Kidney (tissue), 22 donors: ENCODE results near the gene SLC25A36. TPM values are rescaled to one million over a fixed set of nuclear protein-coding genes. Genes with fewer than 3 reads are reported as not detected.

ENCODE experiments used
- DNase-seq, 5 donors: peaks; one replicate each; pipeline ENCODE4 v3.0.0-alpha.2; 2013 to 2020
- FAIRE-seq: peaks from 2 replicates; lab custom pipeline; 2012; peaks lifted over from hg19 to GRCh38; lab: Jason Lieb, UNC
- H3K27ac ChIP-seq, 2 donors: one replicate each; pipeline ENCODE4 v1.7.0; 2013; ENCODE audit warnings: low read depth in 2 of 2, low read length in 2 of 2, inconsistent platforms in 1 of 2
- H3K27me3 ChIP-seq: one replicate; pipeline ENCODE4 v1.7.1; 2013; ENCODE audit warnings: low read length, inconsistent platforms; ENCODE audit not compliant: control insufficient read depth, insufficient read depth
- H3K36me3 ChIP-seq, 3 donors: one replicate each; pipeline versions ENCODE4 v1.7.0 to v1.7.1; 2013; ENCODE audit warnings: low read length in 3 of 3, control low read depth in 1 of 3, inconsistent platforms in 1 of 3; ENCODE audit not compliant: insufficient read depth in 3 of 3, control insufficient read depth in 2 of 3
- H3K4me1 ChIP-seq, 3 donors: one replicate each; pipeline versions ENCODE4 v1.7.0 to v1.7.1; 2013; ENCODE audit warnings: low read length in 3 of 3, inconsistent platforms in 1 of 3, low read depth in 1 of 3; ENCODE audit not compliant: control insufficient read depth in 2 of 3, insufficient read depth in 2 of 3
- H3K4me3 ChIP-seq, 3 donors: one replicate each; pipeline versions ENCODE4 v1.7.0 to v1.8.1; 2013; ENCODE audit warnings: low read length in 3 of 3, control low read depth in 1 of 3, inconsistent platforms in 1 of 3
- H3K9ac ChIP-seq, 3 donors: one replicate each; pipeline versions ENCODE4 v1.7.0 to v1.7.1; 2013; ENCODE audit warnings: low read length in 3 of 3, control low read depth in 1 of 3, inconsistent platforms in 1 of 3
- H3K9me3 ChIP-seq, 3 donors: one replicate each; pipeline versions ENCODE4 v1.7.0 to v1.7.1; 2013; ENCODE audit warnings: low read length in 3 of 3, control low read depth in 1 of 3, inconsistent platforms in 1 of 3; ENCODE audit not compliant: control insufficient read depth in 2 of 3, insufficient read depth in 1 of 3
- intact Hi-C: fragments of 100-400 bp; cut with DNase I; formaldehyde crosslinking; loops from one replicate; pipeline ENCODE4 v1.11.1; 2022
- long read RNA-seq, 10 donors: library from polyadenylated mRNA in 1 of 10; unstranded in 1 of 10; transcript quantifications; one replicate each; pipeline ENCODE4 v2.0.0 and lab custom pipeline, GENCODE V29; 2021 to 2026
- polyA plus RNA-seq: library from polyadenylated mRNA; stranded (reverse); fragments of 350-450 nt; fragmentation: Illumina TruSeq; extraction: RNeasy Lipid Tissue Mini Kit (QIAGEN cat#74804); gene quantifications from one replicate; pipeline ENCODE4 v1.2.3, GENCODE V29; 2014; ENCODE audit warnings: low read depth, low replicate concordance; ENCODE audit not compliant: insufficient read depth
- total RNA-seq: library from RNA; stranded (reverse); fragmentation: NEBNext Ultra II Directional; extraction: Animal tissue kit (Norgen Biotek cat#: 25700); gene quantifications from one replicate; pipeline ENCODE4 v1.2.1, GENCODE V29; 2021
- TF ChIP-seq, protein P1 (sequence below): IDR thresholded peaks from 3 replicates; pipeline ENCODE4 v1.5.1; 2012; ENCODE audit warnings: mild to moderate bottlenecking, moderate library complexity, borderline replicate concordance; ENCODE audit not compliant: insufficient read depth; ENCODE audit errors: extremely low read depth
- donor health status: control.
- donor health status: control.
- donor health status: control.
- donor health status: control.
- donor health status: control.
- donor health status: DM: yes; HTN: yes; CAD: no.
- donor health status: Normal renal cell carcinoma (clear cell type).

The SLC25A36 gene, protein sequence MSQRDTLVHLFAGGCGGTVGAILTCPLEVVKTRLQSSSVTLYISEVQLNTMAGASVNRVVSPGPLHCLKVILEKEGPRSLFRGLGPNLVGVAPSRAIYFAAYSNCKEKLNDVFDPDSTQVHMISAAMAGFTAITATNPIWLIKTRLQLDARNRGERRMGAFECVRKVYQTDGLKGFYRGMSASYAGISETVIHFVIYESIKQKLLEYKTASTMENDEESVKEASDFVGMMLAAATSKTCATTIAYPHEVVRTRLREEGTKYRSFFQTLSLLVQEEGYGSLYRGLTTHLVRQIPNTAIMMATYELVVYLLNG
- 78.1 TPM for total RNA-seq
- polyA plus RNA-seq, result 20.0 TPM
- long read RNA-seq, donor 1, full-length matches to known transcripts, result 22 of 35 reads
- long read RNA-seq, donor 1, partial matches to known transcripts, result 13 of 35 reads
- long read RNA-seq, donor 1, other reads (novel, unspliced or antisense), result 0 of 35 reads
- long read RNA-seq, donor 2, transcript SLC25A36-209 (3 exons, 1,307 nt), result minor isoform, 8 of 45 reads
- long read RNA-seq, donor 2, transcript SLC25A36-201 (7 exons, 1,301 nt), result minor isoform, 7 of 45 reads
- long read RNA-seq, donor 2, transcript SLC25A36-208 (4 exons, 3,537 nt), result major isoform, 9 of 45 reads
- long read RNA-seq, donor 2, transcript SLC25A36-213 (2 exons, 544 nt), result minor isoform, 8 of 45 reads
- long read RNA-seq, donor 2, partial matches to known transcripts, result 7 of 45 reads
- long read RNA-seq, donor 2, other reads (novel, unspliced or antisense), result 0 of 45 reads
- long read RNA-seq, donor 3, transcript SLC25A36-213 (2 exons, 544 nt), result minor isoform, 8 of 52 reads
- long read RNA-seq, donor 3, transcript SLC25A36-208 (4 exons, 3,537 nt), result minor isoform, 9 of 52 reads
- long read RNA-seq, donor 3, transcript SLC25A36-209 (3 exons, 1,307 nt), result minor isoform, 11 of 52 reads
- long read RNA-seq, donor 3, transcript SLC25A36-201 (7 exons, 1,301 nt), result major isoform, 18 of 52 reads
- long read RNA-seq, donor 3, partial matches to known transcripts, result 5 of 52 reads
- long read RNA-seq, donor 3, other reads (novel, unspliced or antisense), result 0 of 52 reads
- long read RNA-seq, donor 4, transcript SLC25A36-201 (7 exons, 1,301 nt), result major isoform, 22 of 44 reads
- long read RNA-seq, donor 4, transcript SLC25A36-208 (4 exons, 3,537 nt), result minor isoform, 14 of 44 reads
- long read RNA-seq, donor 4, partial matches to known transcripts, result 0 of 44 reads
- long read RNA-seq, donor 4, other reads (novel, unspliced or antisense), result 0 of 44 reads
- long read RNA-seq, donor 5, partial matches to known transcripts, result 0 of 3 reads
- long read RNA-seq, donor 5, other reads (novel, unspliced or antisense), result 0 of 3 reads
- long read RNA-seq, donor 6, full-length matches to known transcripts, result 27 of 27 reads
- long read RNA-seq, donor 6, partial matches to known transcripts, result 0 of 27 reads
- long read RNA-seq, donor 6, other reads (novel, unspliced or antisense), result 0 of 27 reads
- long read RNA-seq, donor 7, full-length matches to known transcripts, result 18 of 44 reads
- long read RNA-seq, donor 7, partial matches to known transcripts, result 2 of 44 reads
- long read RNA-seq, donor 7, other reads (novel, unspliced or antisense), result 24 of 44 reads
- long read RNA-seq, donor 8, transcript SLC25A36-201 (7 exons, 1,301 nt), result minor isoform, 10 of 52 reads
- long read RNA-seq, donor 8, transcript SLC25A36-213 (2 exons, 544 nt), result minor isoform, 10 of 52 reads
- long read RNA-seq, donor 8, transcript SLC25A36-208 (4 exons, 3,537 nt), result major isoform, 16 of 52 reads
- long read RNA-seq, donor 8, partial matches to known transcripts, result 9 of 52 reads
- long read RNA-seq, donor 8, other reads (novel, unspliced or antisense), result 0 of 52 reads
- long read RNA-seq, donor 9, transcript SLC25A36-201 (7 exons, 1,301 nt), result major isoform, 5 of 12 reads
- long read RNA-seq, donor 9, partial matches to known transcripts, result 0 of 12 reads
- long read RNA-seq, donor 9, other reads (novel, unspliced or antisense), result 0 of 12 reads
- long read RNA-seq, donor 10, transcript SLC25A36-208 (4 exons, 3,537 nt), result major isoform, 13 of 49 reads
- long read RNA-seq, donor 10, transcript SLC25A36-201 (7 exons, 1,301 nt), result minor isoform, 9 of 49 reads
- long read RNA-seq, donor 10, transcript SLC25A36-209 (3 exons, 1,307 nt), result minor isoform, 5 of 49 reads
- long read RNA-seq, donor 10, transcript SLC25A36-213 (2 exons, 544 nt), result minor isoform, 10 of 49 reads
- long read RNA-seq, donor 10, partial matches to known transcripts, result 5 of 49 reads
- long read RNA-seq, donor 10, other reads (novel, unspliced or antisense), result 0 of 49 reads

DNA sequence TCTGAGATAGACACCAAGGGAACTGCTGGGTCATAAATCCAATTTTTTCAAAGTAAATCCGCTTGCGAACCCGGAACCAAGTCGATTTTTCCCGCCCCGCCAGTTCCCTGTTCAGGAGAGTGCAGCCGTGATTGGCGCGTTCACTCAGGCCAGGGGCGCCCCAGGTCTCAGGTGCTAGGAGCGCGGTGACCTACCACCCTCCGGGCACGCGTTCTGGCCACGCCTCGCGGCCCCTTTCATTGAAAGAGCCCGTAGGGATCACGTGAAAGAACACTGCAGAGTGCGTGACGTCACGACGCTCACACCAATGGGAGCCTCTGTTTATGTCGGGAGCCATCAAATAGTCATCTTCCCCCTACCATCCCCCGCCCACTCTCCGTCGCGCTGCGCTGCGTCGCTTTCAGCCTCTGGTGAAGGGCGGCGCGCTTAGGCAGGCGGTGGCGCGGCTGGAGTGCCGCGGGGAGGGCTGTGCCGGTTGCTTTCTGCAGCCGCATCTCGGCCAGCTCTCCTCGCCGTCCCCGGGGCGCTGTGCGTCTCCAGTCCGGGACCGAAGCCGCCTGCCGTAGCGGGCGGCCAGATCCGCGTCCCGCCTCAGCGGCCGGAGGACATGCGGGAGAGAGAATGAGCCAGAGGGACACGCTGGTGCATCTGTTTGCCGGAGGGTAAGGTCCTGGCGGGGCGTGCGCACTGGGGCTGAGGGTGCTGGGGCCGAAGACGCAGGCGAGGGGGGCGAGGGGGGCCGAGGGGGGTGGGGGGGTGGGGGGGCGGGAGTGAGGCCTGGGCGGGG lies at the start of gene SLC25A36:
Gene SLC25A36 (plus strand): TSS at position 403 of the 787 bp plus-strand sequence. CDS start 219 bp downstream, at position 622.
- FAIRE-seq (peak; percentile 80), DNase-seq (peak; percentile 97 to 100 (median 99))
- peak within 1 kb of the TSS; percentile 79 to 92 (median 83) for H3K4me3 ChIP-seq
- H3K36me3 ChIP-seq, result peaks cover 0 to 1% (median 0%) of the 10 kb centered on the region in 3 donors
- H3K4me1 ChIP-seq, result peaks cover 0 to 23% (median 3%) of the 10 kb centered on the region in 3 donors
- peak within 1 kb of the TSS; percentile 75 to 94 (median 92) for H3K9ac ChIP-seq
- no peaks in the 10 kb centered on the region for H3K27me3 ChIP-seq
- TF ChIP-seq, protein P1, sequence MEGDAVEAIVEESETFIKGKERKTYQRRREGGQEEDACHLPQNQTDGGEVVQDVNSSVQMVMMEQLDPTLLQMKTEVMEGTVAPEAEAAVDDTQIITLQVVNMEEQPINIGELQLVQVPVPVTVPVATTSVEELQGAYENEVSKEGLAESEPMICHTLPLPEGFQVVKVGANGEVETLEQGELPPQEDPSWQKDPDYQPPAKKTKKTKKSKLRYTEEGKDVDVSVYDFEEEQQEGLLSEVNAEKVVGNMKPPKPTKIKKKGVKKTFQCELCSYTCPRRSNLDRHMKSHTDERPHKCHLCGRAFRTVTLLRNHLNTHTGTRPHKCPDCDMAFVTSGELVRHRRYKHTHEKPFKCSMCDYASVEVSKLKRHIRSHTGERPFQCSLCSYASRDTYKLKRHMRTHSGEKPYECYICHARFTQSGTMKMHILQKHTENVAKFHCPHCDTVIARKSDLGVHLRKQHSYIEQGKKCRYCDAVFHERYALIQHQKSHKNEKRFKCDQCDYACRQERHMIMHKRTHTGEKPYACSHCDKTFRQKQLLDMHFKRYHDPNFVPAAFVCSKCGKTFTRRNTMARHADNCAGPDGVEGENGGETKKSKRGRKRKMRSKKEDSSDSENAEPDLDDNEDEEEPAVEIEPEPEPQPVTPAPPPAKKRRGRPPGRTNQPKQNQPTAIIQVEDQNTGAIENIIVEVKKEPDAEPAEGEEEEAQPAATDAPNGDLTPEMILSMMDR, result peak; percentile 13
- intact Hi-C loops, result no loop called here
- no peaks in the 10 kb centered on the region for H3K9me3 ChIP-seq
- peak within 1 kb of the TSS; percentile 96 to 97 for H3K27ac ChIP-seq

DNA sequence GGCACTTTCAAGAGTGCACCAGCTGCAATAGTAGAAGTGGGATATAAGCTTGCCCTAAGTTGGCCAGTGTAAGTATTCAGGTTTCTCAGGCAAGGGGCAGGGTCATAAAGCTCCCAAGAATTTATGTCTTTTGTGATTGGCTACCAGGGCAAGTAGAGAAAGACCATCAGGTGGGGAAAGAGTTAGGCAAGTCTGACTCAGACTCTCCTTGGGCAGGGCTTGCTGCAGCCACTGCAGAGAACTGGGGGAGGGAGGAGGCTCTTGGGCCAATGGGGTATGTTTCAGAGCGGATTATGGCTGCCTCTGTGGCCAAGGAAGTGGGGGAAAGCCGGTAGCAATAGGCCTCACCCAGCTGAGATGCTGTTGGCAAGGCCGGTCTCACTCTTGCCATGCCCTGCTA lies 44.6 kb upstream of the SLC25A36 start:
- intact Hi-C loops, result no loop called here
- Histone ChIP-seq H3K27me3 (no peaks in the 10 kb centered on the region), H3K4me1 (no peaks in the 10 kb centered on the region), H3K27ac (no peak overlapping the region), H3K36me3 (no peaks in the 10 kb centered on the region), H3K9me3 (no peaks in the 10 kb centered on the region), H3K4me3 (no peak overlapping the region), H3K9ac (no peak overlapping the region)
- DNase-seq (no peak), FAIRE-seq (no peak)
- TF ChIP-seq, protein P1, result no peak
